NCI-H146 (cell line): Measurements from ENCODE around the gene SLC17A7.

Experiments
- DNase-seq: peaks from one replicate; lab custom pipeline; 2025; lab: John Stamatoyannopoulos, UW

The SLC17A7 gene

DNA sequence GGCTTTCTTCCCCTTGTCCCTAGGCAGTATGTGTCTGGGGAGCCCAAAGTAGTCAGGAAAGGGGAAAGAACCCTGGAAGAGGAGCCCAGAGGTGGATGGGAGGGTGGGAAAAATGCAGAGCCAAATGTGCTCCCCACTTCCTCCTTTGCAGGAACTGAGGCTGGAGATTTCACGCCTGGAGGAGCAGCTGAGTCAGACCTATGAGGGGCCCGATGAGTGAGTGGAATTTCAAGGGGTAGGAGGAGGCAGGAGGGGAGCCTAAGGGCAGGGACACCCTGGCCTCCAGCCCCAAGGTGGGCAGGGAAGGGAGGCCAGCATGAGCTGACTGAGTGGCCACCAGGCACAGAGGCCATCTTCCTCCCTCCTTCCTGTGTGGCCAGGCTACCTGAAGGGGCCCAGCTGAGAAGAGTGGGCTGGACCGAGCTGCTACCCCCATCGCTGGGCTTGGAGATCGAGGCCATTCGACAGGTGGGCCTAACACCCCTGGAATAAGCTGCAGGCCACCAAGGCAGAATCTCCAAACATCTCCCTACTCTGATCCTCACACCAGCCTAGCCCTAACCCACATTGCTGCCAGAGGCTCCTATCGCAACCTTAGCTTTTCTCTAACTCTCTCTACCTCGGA is 32.4 kb downstream of the SLC17A7 start:
- no peak for DNase-seq

- DNase-seq, result no peak
These were observed 33.8 kb downstream of the SLC17A7 start for GRCh38 chr19:49407482-49408015.

DNA sequence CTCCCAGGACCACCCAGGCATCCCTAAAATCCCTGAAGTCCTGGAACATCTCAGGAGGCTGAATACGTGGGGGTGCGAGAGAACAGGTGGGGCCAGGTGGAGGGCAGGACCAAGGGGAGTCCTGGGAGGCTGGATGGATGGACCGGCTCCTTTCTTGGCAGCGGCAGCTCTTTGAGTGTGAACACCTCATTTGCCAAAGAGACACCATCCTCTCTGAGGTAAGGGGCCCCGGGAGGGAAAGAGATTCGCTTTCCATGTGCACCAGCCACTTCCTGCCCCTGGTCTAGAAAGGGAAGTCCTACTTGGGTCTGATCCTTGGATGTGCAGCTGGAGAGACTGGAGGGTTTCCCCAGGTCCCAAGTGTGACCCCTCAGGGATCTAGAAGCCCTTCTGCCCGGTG is 34.2 kb downstream of the SLC17A7 start:
- no peak for DNase-seq

DNA sequence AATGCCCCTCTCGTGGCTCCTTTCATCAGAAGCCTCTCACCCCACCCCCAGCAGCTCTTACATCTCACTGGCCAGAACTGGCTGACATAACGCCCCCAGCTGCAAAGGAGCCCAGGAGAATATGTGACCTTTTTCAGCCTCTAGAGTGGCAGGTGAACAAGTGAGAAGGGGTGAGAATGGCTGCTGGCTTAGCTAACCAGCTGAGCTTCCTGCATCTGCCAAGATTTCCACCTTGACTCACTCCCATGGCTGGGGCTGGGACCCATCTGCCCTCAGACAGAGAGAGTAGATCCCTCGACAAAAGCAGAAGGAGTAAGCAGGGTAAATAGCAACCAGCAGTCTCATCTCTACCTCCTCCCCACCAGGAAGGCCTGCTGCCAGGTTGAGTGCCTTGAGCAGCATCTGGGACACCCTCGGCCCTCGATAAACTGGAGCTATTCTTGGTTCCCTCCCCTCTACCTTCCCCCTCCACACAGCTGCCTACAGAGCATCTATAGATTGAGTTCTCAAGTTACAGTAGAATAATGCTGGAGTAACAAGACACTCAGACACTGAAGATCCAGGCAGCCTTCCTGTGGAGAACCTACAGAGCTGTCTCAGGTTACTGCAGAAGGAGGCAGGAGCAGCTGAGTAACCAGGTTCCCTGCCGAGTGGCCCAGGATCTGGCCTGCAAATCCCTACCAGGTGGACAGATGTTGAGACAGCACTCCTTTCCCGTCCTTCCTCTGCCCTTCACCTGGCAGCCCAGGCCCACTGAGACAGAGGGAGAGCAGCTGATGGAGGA is 37.7 kb downstream of the SLC17A7 start:
- peak; percentile 99 for DNase-seq

DNA sequence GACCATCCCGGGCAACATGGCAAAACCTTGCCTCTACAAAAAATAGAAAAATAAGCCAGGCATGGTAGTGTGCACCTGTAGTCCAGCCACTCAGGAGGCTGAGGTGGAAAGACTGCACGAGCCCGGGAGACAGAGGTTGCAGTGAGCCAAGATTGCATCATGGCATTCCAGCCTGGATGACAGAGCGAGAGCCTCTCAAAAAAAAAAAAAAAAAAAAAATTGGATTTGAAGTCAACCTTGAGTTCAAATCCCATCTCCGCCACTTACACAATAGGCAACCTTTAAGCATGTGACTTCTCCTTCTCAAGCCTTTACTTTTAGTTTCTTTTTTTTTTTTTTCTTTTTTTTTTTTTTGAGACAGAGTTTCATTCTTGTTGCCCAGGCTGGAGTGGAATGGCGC is 41.3 kb downstream of the SLC17A7 start:
- DNase-seq, result no peak

GRCh38 chr19:49398931-49399330 is 42.4 kb downstream of the SLC17A7 start:
- no peak for DNase-seq

DNA sequence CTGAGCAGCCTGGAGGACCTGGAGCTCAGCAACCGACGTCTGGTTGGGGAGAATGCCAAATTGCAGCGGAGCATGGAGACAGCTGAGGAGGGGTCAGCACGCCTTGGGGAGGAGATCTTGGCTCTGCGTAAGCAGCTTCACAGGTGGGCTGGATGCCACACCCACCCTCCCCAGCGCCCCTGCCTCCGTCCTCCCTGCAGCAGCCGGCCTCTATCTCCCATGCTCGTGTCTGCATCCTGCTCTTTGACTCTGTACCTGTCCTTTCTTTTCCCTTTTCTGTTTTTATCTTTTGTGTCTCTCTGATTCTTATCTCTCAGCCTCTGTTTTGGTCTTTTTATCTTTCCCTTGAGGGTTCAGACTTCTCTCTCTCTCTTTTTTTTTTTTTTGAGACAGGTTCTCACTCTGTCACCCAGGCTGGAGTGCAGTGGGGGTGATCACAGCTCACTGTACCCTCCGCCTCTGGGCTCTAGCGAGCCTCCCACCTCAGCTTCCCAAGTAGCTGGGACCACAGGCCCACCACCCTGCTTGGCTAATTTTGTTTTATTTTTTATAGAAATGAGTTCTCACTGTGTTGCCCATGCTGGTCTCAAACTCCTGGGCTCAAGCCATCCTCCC is 43.2 kb downstream of the SLC17A7 start:
- DNase-seq, result no peak

DNA sequence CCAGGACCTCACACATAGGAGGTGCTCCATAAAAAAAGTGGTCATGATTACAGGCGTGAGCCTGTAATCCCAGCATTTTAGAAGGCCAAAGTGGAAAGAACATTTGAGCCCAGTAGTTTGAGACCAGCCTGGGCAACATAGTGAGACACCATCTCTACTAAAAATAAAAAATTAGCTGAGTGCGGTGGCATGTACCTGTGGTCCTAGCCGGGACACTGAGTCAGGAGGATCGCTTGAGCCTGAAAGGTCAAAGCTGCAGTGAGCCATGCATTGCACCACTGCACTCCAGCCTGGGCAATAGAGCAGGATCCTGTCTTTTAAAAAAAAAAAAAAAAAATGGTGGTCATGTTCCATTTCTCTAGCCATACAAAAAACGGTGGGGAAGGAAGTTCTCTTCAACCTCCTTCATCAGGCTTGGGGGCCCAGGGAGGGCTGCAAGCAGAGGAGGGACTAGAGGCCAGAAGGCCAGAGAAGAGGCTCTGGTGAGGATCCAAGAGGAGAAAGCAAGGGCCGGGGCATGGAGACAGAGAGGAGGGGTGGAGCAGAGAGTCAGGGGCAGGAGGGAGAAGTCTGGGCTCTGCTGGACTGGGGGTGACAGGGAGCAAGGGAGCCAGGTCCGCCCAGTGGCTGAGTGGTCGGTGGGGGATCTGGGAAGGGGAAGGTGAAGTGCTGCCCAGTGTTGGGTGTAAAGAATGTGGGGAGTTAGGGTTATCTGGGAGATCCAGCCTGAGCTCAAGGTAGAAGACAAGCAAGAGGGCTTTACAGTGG is 44.4 kb downstream of the SLC17A7 start:
- no peak for DNase-seq

GRCh38 chr19:49395581-49396407 is 45.5 kb downstream of the SLC17A7 start:
- DNase-seq, result no peak

DNA sequence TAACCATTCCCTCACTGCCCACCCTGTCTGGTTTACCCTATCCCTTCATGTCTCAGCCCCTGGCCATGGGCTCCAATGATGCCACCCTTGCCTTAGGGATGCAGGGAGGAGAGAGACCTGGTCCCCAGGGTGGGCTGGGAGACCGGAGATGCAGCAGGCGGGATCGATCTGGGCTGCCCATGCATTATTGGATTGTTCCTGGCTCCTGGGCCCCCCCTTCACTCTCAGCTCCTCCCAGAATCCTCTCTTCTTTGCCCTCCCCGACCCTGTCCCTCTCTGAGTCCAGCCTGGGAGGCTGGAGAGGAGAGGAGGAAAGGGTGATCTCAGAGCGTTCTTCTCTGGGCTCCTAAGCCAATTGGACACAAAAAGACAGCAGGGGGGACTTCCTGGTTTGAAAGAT is 47.4 kb downstream of the SLC17A7 start:
- no peak for DNase-seq

GRCh38 chr19:49391581-49392399 is 49.5 kb downstream of the SLC17A7 start:
- peak; percentile 87 for DNase-seq

- no peak for DNase-seq
These were observed 50.4 kb downstream of the SLC17A7 start for GRCh38 chr19:49390929-49391359.

DNA sequence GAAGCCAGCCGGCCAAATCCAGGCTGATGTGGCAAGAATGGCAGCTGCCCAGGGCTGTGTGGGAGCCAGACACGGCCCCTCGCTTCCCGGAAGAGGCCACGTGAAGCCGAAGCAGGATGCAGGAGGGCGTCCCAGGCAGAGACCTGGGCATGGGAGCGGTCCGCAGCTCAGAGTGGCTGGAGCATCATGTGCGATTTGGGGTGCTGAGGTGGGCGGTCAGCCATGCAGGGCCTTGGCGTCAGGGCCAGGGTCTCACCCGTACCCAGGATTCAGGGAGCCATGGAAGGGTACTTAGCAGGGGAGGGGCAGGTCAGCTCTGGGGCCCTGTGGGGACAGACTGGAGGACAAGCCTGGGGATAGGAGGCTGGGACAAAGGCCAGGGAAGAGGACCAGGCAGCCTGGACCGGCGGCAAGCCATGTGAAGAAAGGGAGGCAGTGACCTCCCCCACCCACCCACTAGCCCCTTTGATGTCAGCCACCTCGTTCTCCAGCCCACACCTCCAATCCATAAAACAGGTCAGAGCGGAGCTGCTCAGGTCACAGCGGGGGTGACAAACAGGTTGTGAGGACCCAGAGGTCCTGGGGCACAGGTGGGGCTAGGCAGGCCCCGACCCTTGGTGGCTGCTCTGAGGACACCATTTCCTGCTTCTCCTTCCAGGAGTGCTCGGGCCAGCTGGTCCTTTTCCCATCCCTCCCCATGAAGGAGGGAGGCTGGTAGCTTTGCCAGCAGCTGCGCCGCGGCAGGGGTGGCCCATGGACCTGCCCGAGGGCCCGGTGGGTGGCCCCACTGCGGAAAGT is 51.0 kb downstream of the SLC17A7 start:
- peak; percentile 23 for DNase-seq

DNA sequence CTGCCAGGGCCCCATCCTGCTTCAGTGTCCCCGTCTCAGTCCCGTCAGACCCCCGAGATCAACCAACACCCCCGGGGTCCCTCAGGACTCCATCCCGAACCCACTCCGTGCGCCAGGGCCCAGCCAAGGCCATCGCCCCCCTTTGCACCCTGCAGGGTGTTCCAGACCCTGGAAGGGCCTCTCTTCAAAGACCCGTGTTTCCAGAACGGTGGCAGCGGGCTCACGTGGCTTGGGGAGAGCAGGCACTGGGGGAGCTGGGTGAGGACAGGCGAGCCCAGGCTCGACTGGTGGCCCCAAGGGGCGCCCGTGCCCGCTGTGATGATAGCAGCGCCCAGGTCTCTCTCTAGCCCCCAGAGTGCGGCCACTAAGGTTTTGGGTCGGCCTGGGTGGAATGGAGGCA is 51.9 kb downstream of the SLC17A7 start:
- DNase-seq, result no peak

DNA sequence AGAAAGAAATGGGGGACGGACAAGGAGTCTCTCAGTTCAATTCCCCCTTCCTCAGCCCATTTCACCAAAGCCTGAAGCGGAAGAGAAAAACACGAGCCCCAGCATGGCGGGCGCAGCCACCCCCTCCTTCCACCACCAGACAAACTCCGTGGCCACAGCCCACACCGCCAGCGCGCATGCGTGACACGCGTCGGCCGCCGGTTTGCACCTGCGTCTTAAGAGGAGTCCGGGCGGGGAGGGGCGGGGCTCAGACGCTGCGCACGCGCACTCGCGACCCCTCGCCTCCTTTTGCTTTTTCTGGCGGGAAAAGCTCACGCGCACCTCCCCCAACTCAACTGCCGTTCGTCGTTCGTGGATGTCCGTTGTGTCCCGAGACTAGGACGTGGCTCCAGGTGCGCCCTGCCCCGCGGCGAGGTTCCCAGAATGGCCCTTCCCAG is 53.4 kb downstream of the SLC17A7 start, which contains the start of gene KASH5:
TSS of gene KASH5 (plus strand) at position 314 of the 437 bp plus-strand sequence. CDS start 2,635 bp downstream, outside the sequence.
- peak; percentile 56 for DNase-seq

DNA sequence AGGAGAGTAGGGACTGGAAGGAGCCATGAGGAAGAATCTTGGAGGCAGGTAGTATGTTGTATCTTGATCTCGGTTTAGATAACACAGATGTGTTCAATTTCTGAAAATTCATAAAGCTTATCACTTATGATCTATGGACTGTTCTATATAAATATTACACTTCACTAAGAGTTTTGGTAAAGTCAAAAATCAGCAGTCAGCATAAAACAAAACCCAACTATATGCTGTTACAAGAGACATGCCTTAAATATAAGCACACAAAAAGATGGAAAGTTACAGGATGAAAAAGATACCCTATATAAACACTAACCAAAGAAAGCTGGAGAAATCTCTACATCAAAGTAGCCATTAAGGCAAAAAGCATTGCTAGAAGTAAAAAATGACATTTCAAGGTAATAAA is 57.7 kb downstream of the SLC17A7 start:
- no peak for DNase-seq

- DNase-seq, result no peak
These were observed 58.7 kb downstream of the SLC17A7 start for GRCh38 chr19:49382639-49383038.

- DNase-seq, result no peak
These were observed 60.9 kb downstream of the SLC17A7 start for GRCh38 chr19:49380391-49380790.
